ENCODE results near the gene HSD3B7.

Gene HSD3B7

GRCh38 chr16:30951193-30951592 lies 33.8 kb upstream of the HSD3B7 start:
- TF ChIP-seq ZNF70 (CRISPR knock-in tag; IDR thresholded peaks at IDR 0.05) (no peak), TOX (CRISPR knock-in tag; IDR thresholded peaks at IDR 0.05; ENCODE audit: borderline replicate concordance) (no peak), OSR1 (CRISPR knock-in tag; IDR thresholded peaks at IDR 0.05) (no peak), ZFP3 (CRISPR knock-in tag; IDR thresholded peaks at IDR 0.05) (no peak), CREB5 (CRISPR knock-in tag; IDR thresholded peaks at IDR 0.05; ENCODE audit: low read depth) (no peak), PPARA (CRISPR knock-in tag; IDR thresholded peaks at IDR 0.05; ENCODE audit: borderline replicate concordance) (no peak), ESRRG (CRISPR knock-in tag; IDR thresholded peaks at IDR 0.05) (no peak), ZNF565 (CRISPR knock-in tag; conservative IDR thresholded peaks at IDR 0.05; ENCODE audit: low read depth) (no peak), SNAI2 (CRISPR knock-in tag; IDR thresholded peaks at IDR 0.05) (no peak)
- ATAC-seq = no peak

- TF ChIP-seq POU6F1 (CRISPR knock-in tag; IDR thresholded peaks at IDR 0.05; ENCODE audit: borderline replicate concordance, low read depth) = no peak
- no peak for TF ChIP-seq ZNF8 (CRISPR knock-in tag; IDR thresholded peaks at IDR 0.05)
- TF ChIP-seq ARNTL (CRISPR knock-in tag; IDR thresholded peaks at IDR 0.05; ENCODE audit: borderline replicate concordance, low read depth) = no peak
- TF ChIP-seq RARB (CRISPR knock-in tag; IDR thresholded peaks at IDR 0.05) = no peak
- no peak for TF ChIP-seq TCF4 (CRISPR knock-in tag; IDR thresholded peaks at IDR 0.05; ENCODE audit: borderline replicate concordance)
- no peak for TF ChIP-seq PPARA (CRISPR knock-in tag; IDR thresholded peaks at IDR 0.05; ENCODE audit: borderline replicate concordance)
- no peak for TF ChIP-seq CSRNP3 (CRISPR knock-in tag; IDR thresholded peaks at IDR 0.05)
- no peak for TF ChIP-seq ISL1 (CRISPR knock-in tag; IDR thresholded peaks at IDR 0.05)
- ATAC-seq = no peak
Observed at GRCh38 chr16:30951750-30952149, 33.3 kb upstream of the HSD3B7 start.

- TF ChIP-seq ARNTL (CRISPR knock-in tag; IDR thresholded peaks at IDR 0.05; ENCODE audit: borderline replicate concordance, low read depth) (no peak), PPARA (CRISPR knock-in tag; IDR thresholded peaks at IDR 0.05; ENCODE audit: borderline replicate concordance) (no peak), ZNF70 (CRISPR knock-in tag; IDR thresholded peaks at IDR 0.05) (no peak), CSDC2 (CRISPR knock-in tag; IDR thresholded peaks at IDR 0.05) (no peak), PATZ1 (CRISPR knock-in tag; IDR thresholded peaks at IDR 0.05; ENCODE audit: borderline replicate concordance) (no peak), ESRRG (CRISPR knock-in tag; IDR thresholded peaks at IDR 0.05) (no peak), BACH2 (CRISPR knock-in tag; IDR thresholded peaks at IDR 0.05; ENCODE audit: borderline replicate concordance) (no peak), TOX (CRISPR knock-in tag; IDR thresholded peaks at IDR 0.05; ENCODE audit: borderline replicate concordance) (no peak), ZC3H10 (CRISPR knock-in tag; IDR thresholded peaks at IDR 0.05) (no peak), RARB (CRISPR knock-in tag; IDR thresholded peaks at IDR 0.05) (no peak), ZFP30 (CRISPR knock-in tag; IDR thresholded peaks at IDR 0.05) (no peak), SNAI2 (CRISPR knock-in tag; IDR thresholded peaks at IDR 0.05) (no peak), GLIS3 (CRISPR knock-in tag; IDR thresholded peaks at IDR 0.05) (no peak), CSRNP3 (CRISPR knock-in tag; IDR thresholded peaks at IDR 0.05) (no peak), OSR1 (CRISPR knock-in tag; IDR thresholded peaks at IDR 0.05) (no peak), TCF4 (CRISPR knock-in tag; IDR thresholded peaks at IDR 0.05; ENCODE audit: borderline replicate concordance) (no peak)
- ATAC-seq = no peak
Observed at GRCh38 chr16:30953111-30953510, 31.9 kb upstream of the HSD3B7 start.

All from SK-N-SH treated with all-trans-retinoic acid at 6 μM for 48 hours (cell line).